Measurements from ENCODE around the gene AGAP2.

Gene AGAP2

GRCh38 chr12:57735952-57736740, 2.4 kb downstream of the AGAP2 start:
- no peak for DNase-seq (ENCODE audit: low read depth)

DNA sequence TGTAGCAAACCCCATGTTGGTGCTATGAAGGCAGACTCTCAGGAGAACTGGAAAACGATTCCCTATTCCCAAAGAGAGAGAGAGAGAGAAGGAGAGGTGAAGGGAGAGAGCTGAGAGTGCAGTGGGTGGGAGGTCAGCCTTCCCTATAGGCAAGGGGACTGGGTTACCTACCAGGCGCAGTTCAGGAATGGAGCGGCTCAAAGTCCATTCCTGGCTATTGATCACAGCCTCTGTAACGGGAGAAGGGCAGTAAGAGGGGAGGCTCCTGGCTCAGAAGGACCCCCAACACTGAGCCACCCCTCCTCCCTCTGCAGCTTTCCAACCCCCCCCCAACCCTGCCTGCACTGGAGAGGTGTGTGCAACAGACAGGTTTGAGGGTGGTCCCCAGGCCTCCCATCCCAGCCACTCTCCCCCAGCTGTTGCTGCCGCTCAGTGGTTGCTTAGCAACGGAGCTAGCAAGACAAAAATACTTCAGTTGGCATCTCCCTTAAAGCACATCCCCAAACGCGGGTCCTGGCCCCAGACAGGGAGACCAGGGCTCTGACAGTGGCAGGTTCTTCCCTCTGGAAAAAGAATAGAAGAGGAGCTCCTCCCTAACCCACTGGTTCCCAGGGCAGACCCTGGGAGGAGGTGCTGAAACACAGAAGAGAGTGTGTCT, 3.2 kb downstream of the AGAP2 start:
- no peak for DNase-seq (ENCODE audit: low read depth)

DNA sequence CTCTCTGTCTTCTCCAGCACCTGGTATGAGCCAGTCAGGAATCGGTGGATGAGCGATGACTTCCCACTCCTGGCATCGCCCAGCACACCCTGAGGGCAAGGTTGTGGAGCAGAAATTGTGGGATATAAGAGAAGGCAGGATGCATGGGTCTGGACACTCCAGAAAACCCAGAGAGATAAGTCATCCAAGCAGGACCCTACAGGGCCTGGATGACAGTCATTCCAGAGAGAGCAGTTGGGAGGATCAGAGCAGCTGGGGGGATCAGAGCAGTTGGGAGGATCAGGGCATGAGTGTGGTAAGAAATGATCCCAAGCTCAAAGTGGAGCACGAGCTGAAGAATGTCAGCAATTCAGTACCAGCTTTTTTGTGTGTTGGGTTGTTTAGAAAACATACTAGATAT, 4.0 kb downstream of the AGAP2 start:
- no peak for DNase-seq (ENCODE audit: low read depth)

- DNase-seq (ENCODE audit: low read depth) = no peak
Observed at GRCh38 chr12:57733928-57734327, 4.6 kb downstream of the AGAP2 start.

DNA sequence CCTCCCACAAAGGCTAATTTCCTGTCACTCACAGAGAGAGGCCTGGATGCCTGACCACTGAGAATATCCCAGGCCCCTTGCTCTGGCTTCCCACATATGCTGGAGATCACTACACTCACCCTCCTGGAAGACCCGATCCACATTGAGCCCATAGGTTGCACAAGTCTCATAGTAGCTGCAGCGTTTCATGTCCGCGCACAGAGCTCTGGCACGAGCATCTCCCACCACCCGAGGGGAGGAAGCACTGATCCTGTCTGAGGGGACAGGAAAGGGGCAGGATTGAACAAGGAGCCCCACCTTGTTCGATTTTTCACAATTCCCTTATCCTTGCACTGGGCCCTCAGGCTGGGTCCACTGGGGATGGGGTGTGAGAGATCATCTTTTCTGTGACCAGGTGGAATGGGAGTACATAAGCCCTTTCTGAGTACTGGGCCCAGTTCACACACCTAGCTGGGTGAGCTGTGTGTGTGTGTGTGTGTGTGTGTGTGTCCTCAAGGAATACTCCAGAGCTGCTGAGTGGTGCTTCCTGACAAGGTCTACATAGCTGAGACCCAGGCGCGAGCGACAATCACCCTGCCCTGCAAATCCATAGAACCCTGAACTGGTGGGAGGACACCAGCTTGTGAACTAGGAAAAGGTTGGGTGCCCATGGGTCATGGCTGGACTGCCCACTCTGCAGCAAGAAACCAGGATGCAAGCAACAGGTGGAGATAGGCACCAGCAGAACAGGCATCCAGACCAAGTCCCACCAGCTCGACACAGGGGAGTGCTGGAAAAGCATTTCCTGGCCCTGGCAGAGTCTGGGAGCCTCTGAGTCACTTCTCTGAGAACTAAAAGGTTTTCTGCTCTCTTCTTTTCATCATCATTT, 5.6 kb downstream of the AGAP2 start:
- no peak for DNase-seq (ENCODE audit: low read depth)

DNA sequence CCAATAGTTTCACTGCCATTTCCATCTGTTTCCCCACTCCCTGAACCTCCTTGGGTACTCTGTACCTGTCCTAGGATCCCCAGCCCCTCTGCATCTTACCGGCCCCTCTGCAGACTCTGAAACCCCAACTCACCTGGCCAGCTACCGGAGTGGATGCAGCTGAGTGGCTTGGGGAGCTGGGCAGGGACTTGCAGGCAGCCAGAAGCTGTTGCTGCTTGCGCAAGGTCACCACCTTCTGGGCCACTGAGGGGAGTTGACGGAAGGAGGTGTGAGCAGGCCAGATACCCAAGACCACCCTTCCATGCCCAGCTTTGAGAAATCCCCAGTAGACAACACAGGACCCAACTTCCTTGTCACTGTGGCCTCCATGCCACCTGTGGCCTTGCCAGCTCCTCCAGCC, 6.3 kb downstream of the AGAP2 start:
- no peak for DNase-seq (ENCODE audit: low read depth)

DNA sequence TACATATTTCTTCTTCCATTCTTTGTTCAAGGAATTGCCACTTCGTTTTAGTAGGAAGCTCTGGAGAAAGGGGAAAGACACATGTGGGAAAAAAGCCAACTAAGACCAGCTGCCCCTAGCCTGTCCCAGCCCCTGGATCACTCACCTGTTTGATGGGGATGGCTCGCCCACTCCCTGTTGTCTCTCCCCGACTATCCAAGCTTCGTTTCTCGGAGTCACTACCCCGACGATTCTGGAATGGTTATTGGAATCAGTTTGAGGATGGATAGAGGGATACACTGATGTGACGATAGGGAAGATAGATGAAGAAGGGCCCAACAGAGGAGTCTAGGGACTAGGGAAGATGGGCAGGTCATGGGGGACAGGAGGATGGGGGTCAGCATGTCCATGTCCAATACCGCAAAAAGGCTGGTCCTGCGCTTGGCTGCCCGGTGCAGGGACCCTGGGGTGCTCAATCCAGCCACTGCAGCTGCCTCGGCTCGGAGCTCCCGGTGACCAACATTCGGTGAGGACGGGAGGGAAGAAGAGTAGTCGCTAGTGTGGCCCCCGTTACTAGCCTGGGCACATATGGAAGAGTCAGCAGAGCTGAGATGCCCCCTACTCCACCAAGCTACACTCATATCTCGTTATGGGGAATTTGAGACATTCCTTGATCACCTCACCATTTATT, 7.0 kb downstream of the AGAP2 start:
- DNase-seq (ENCODE audit: low read depth) = no peak

DNA sequence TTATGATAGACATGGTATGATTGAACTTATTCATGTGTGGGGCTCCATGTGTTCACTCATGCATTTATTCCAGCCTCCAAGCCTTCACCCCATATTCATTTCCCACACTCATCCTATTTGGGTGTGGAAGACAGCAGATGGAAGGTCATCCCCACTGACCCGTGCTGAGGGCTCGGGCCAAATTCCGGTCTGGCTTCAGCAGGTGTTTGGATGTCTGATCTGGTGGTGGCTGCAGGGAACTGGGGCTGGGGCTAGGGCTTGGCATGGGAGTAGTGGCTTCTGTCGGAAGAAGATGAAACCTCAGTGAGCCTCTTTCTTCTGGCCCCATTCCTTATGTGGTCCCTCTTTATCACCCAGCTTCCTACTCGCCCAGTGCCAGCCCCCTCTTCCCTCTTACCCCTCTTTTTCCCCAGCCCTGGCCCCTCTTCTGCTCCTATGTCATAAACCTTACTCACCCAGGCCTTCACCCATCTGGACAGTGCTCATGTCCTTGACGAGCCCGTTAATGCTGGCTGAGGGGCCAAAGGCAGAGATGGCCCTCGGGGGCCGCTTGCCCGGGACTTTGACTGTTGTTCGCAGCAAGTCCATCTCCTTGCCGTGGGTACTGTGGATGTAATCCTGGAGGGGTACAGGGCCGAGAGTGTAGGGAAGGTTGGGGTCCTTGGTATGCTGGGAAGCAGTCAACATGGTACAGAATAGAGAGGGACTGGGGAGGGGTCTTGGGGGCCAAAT, 8.0 kb downstream of the AGAP2 start:
- DNase-seq (ENCODE audit: low read depth) = no peak

- DNase-seq (ENCODE audit: low read depth) = no peak
Observed at GRCh38 chr12:57729321-57729844, 9.2 kb downstream of the AGAP2 start.

DNA sequence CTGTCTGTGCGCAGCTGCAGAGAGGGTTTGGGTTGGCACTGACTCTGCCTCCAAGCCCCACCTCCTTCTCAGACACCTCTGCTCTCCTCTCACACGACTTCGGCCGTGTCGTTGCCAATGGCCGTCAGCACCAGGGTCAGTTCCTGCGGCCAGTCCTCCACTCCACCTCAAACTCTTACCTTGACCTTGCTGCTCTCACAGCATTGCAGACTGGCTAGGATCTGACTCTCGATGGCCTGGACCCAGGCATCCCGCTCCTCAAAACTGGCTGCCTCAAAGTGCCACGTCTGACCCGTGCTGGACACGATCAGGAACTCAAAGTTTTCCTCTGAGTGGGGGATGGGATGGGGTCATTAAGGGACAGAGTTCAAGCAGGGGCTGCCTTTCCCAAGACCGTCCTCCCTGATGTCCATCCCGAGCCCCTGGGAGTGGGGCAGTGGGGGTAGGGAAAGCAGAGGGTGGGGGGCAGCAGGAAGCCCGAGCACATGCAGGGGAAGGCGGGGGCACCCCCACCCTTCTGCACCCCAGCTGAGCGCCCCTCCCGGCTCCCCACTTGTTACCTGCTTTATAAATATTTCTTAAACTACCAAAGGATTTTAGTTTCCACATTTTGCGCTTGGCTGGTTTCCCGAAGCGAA, 10.7 kb downstream of the AGAP2 start:
- no peak for DNase-seq (ENCODE audit: low read depth)

- no peak for DNase-seq (ENCODE audit: low read depth)
Observed at GRCh38 chr12:57726884-57727757, 11.4 kb downstream of the AGAP2 start.

GRCh38 chr12:57726151-57726883, 12.2 kb downstream of the AGAP2 start:
- DNase-seq (ENCODE audit: low read depth) = no peak

DNA sequence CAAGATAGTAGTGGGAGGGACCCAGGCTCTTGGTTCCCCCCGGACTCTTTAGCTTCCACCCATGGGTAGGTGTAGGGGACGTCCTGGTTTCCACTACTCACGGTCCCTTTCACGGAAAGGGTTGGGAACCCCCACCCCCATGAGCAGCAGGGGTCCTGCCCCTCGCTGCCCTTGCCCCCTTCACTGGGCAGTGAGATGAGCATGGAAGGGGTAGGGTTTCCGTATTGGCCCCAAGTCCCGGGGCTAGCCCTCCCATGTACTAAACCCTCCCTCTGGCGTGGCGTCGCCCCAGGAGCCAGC, 12.7 kb downstream of the AGAP2 start:
- DNase-seq (ENCODE audit: low read depth) = no peak

DNA sequence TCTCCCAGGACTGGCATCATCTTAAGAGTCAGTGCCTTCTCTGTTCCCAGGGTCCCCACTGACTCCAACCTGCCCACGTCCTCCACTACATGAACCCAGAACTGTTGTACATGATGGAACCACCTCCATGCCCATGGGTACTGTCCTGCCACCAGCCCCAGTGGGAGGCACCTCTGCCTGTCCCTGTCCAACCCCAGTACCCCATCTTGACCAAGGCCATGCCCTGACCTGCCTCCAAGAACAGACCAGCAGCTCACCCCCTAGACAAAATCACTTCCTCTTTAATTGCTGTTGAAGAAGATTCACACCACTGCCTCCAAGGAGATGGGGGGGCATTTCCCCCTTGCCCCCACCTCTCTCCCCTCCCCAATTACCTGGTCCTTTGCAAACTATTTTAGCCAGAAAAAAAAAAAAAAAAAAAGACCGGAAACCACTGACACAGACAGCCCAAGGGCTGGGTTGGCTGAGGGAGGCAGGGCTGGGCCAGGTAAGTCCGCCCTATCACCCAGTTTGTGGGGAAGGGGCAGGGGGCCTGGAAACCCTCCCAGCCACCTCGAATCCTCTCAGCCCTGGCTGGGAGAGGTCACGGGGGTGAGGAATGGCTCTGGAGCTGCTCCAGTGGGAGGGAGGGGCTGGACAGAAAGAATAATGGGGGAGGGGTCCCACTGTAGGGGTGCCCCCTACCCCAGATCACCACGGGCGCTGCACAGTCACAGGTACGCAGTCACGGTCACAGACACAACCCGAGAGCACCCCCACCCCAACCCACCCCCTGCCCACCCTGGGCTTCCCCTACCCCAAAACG, 13.4 kb downstream of the AGAP2 start:
- DNase-seq (ENCODE audit: low read depth) = no peak

DNA sequence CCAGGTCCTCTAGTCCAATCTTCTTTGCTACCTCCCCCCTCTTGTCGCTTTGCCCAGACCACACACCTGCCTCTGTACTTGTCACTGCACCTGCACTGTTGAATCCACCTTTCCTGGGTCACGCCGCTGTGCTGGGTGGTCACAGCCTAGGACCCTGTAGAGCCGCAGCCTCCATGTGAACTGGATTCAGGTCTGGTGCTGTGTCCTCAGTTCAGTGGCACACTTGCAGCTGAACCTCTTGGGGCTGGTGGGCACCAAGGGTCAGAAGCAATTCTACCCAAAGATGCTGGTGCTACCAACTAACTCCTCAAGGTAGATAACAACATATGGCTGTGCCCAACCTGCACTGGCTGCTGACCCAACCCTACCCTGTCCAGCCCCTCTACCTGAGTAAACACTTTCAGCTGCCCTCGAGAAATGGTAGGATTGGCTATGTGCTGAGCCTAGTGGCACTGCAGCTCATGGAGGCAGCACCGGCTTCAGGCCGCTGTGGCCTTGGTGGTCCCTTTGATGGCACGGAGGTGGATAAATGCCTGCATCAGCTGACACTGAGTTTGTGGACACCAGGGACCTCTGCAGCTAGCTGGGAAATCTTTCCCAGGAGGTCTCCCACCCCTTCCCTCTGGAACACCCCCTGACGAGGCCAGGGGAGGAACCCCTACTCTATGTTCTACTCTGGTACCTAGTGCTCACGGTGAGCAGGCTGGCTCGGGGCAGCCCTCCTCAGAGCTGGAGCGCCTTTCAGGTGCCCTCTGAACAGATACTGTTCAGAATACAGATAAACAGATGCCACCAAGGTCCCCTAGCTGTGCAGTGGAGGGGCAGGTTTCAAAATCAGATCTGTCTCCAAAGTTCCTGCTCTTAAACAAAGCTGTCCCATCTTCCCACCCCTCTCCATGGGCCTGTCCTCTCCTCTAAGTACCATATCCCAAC, 14.3 kb downstream of the AGAP2 start:
- no peak for DNase-seq (ENCODE audit: low read depth)

GRCh38 chr12:57723630-57723962, 14.9 kb downstream of the AGAP2 start:
- DNase-seq (ENCODE audit: low read depth) = no peak
